Tongue (tissue), 2 donors: ENCODE results near the gene SMG7. TPM values are rescaled to one million over a fixed set of nuclear protein-coding genes. Genes with fewer than 3 reads are reported as not detected.

Experiments used
- DNase-seq: peaks from one replicate; pipeline ENCODE4 v3.0.0-alpha.2; 2015
- total RNA-seq: library from RNA; depleted of rRNA; stranded (reverse); fragments of >200 nt; gene quantifications from one replicate; pipeline ENCODE4 v1.2.3, GENCODE V29; 2014

The SMG7 gene
- total RNA-seq, 1 donor from 2014 or later = 66.7 TPM

GRCh38 chr1:183590244-183591191 lies 118.2 kb downstream of the SMG7 start, which contains the start of gene NCF2:
TSS of gene NCF2 (minus strand) at chr1:183590459. CDS start at chr1:183590329, 130 bp downstream.
- DNase-seq = no peak

- DNase-seq = no peak
These were observed 120.4 kb downstream of the SMG7 start for GRCh38 chr1:183592733-183593132.

- no peak for DNase-seq
These were observed 121.1 kb downstream of the SMG7 start for GRCh38 chr1:183593356-183593755.

GRCh38 chr1:183595537-183595936 lies 123.2 kb downstream of the SMG7 start:
- DNase-seq = no peak

- DNase-seq = no peak
These were observed 124.2 kb downstream of the SMG7 start for GRCh38 chr1:183596500-183596899.

- no peak for DNase-seq
These were observed 125.5 kb downstream of the SMG7 start for GRCh38 chr1:183597656-183598347.

GRCh38 chr1:183598386-183598785 lies 126.1 kb downstream of the SMG7 start:
- no peak for DNase-seq

GRCh38 chr1:183600136-183600535 lies 127.8 kb downstream of the SMG7 start:
- DNase-seq = no peak

GRCh38 chr1:183600634-183601033 lies 128.3 kb downstream of the SMG7 start:
- DNase-seq = no peak

- DNase-seq = no peak
These were observed 130.2 kb downstream of the SMG7 start for GRCh38 chr1:183602510-183602909.

Other genes starting within 250 kb of the SMG7 start
- gene NMNAT2, start 54.1 kb upstream of the SMG7 start, total RNA-seq = 0.72 TPM
- 9.2 TPM for gene NCF2, start 118.0 kb downstream of the SMG7 start, total RNA-seq
- 59.3 TPM for gene ARPC5, start 163.3 kb downstream of the SMG7 start, total RNA-seq
- not detected for gene APOBEC4, start 180.8 kb downstream of the SMG7 start, total RNA-seq